Breast epithelium (tissue), 4 donors: ENCODE results near the gene MSL3. TPM values are rescaled to one million over a fixed set of nuclear protein-coding genes. Genes with fewer than 3 reads are reported as not detected.

Experiments used
- DNase-seq, 2 donors: peaks; one replicate each; pipeline ENCODE4 v3.0.0-alpha.2; 2019; ENCODE audit warnings: low spot score in 2 of 2
- H3K27ac ChIP-seq, 2 donors: fragments of 200-600 bp; sonication (generic) in 1 of 2; one replicate each; pipeline ENCODE4 v1.5.1; 2016 to 2019; ENCODE audit warnings: mild to moderate bottlenecking in 1 of 2
- H3K27me3 ChIP-seq, 2 donors: fragments of 200-600 bp; sonication (generic) in 1 of 2; one replicate each; pipeline versions ENCODE4 v1.5.1 to v1.6.0; 2017 to 2019; ENCODE audit warnings: control low read depth in 1 of 2, mild to moderate bottlenecking in 1 of 2
- H3K36me3 ChIP-seq: fragments of 200-600 bp; one replicate; pipeline ENCODE4 v1.5.1; 2019
- H3K4me1 ChIP-seq, 2 donors: fragments of 200-600 bp; sonication (generic); one replicate each; pipeline ENCODE4 v1.5.1; 2016 to 2019; ENCODE audit warnings: control low read depth in 1 of 2
- H3K4me3 ChIP-seq, 3 donors: fragments of 200-600 bp; sonication (generic); 1 replicate in 2 of 3; 2 replicates in 1 of 3; pipeline ENCODE4 v1.5.1; 2016 to 2019; ENCODE audit warnings: mild to moderate bottlenecking in 3 of 3, moderate library complexity in 2 of 3
- H3K9me3 ChIP-seq, 2 donors: fragments of 200-600 bp; sonication (generic) in 1 of 2; one replicate each; pipeline ENCODE4 v1.5.1; 2016 to 2019; ENCODE audit warnings: control low read depth in 1 of 2
- POLR2A ChIP-seq: fragments of 450-650 bp; IDR thresholded peaks from one replicate; pipeline ENCODE4 v1.6.1; 2016; ENCODE audit warnings: antibody characterized with exemption, mild to moderate bottlenecking, moderate library complexity
- POLR2AphosphoS5 ChIP-seq, 3 donors: sonication (generic); formaldehyde crosslinking; IDR thresholded peaks; one replicate each; pipeline ENCODE4 v1.6.1; 2017; ENCODE audit warnings: antibody characterized with exemption in 3 of 3
- intact Hi-C: fragments of 100-400 bp; cut with DNase I; formaldehyde crosslinking; loops from one replicate; pipeline ENCODE4 v1.15.1; 2023; ENCODE audit warnings: low total_unique reads
- total RNA-seq, 3 donors: library from RNA; depleted of rRNA; stranded (reverse); fragments of >200 nt; gene quantifications; one replicate each; pipeline ENCODE4 v1.1.0, GENCODE V29; 2016
- TF ChIP-seq, protein P1 (sequence below), 3 donors: fragments of 450-650 bp; IDR thresholded peaks; one replicate each; pipeline ENCODE4 v1.5.1; 2016 to 2017; ENCODE audit warnings: antibody characterized with exemption in 3 of 3, mild to moderate bottlenecking in 3 of 3, moderate library complexity in 3 of 3

MSL3 gene
- total RNA-seq, 3 donors from 2014 or later, result 20.0 to 26.3 (median 24.3) TPM

GRCh38 chrX:11781133-11781532, 23.1 kb downstream of the MSL3 start:
- Histone ChIP-seq H3K27me3 (peaks cover 0 to 17% of the 10 kb centered on the region in 2 donors), H3K4me1 (no peaks in the 10 kb centered on the region), H3K36me3 (no peaks in the 10 kb centered on the region), H3K4me3 (no peak overlapping the region), H3K9me3 (no peaks in the 10 kb centered on the region), H3K27ac (no peak overlapping the region)
- TF ChIP-seq POLR2A, result no peak
- TF ChIP-seq, protein P1, sequence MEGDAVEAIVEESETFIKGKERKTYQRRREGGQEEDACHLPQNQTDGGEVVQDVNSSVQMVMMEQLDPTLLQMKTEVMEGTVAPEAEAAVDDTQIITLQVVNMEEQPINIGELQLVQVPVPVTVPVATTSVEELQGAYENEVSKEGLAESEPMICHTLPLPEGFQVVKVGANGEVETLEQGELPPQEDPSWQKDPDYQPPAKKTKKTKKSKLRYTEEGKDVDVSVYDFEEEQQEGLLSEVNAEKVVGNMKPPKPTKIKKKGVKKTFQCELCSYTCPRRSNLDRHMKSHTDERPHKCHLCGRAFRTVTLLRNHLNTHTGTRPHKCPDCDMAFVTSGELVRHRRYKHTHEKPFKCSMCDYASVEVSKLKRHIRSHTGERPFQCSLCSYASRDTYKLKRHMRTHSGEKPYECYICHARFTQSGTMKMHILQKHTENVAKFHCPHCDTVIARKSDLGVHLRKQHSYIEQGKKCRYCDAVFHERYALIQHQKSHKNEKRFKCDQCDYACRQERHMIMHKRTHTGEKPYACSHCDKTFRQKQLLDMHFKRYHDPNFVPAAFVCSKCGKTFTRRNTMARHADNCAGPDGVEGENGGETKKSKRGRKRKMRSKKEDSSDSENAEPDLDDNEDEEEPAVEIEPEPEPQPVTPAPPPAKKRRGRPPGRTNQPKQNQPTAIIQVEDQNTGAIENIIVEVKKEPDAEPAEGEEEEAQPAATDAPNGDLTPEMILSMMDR (IDR thresholded peaks at IDR 0.05), result no peak
- no peak for TF ChIP-seq POLR2AphosphoS5 (IDR thresholded peaks at IDR 0.05)
- intact Hi-C loops, result no loop called here
- DNase-seq, result no peak

- Histone ChIP-seq H3K36me3 (no peaks in the 10 kb centered on the region), H3K27ac (no peak overlapping the region), H3K4me1 (no peaks in the 10 kb centered on the region), H3K9me3 (no peaks in the 10 kb centered on the region), H3K4me3 (no peak overlapping the region), H3K27me3 (peaks cover 0 to 17% of the 10 kb centered on the region in 2 donors)
- no peak for TF ChIP-seq POLR2AphosphoS5 (IDR thresholded peaks at IDR 0.05)
- TF ChIP-seq, protein P1 (IDR thresholded peaks at IDR 0.05), result no peak
- intact Hi-C loops, result no loop called here
- no peak for DNase-seq
Observed at GRCh38 chrX:11781734-11782370, 23.8 kb downstream of the MSL3 start.

DNA sequence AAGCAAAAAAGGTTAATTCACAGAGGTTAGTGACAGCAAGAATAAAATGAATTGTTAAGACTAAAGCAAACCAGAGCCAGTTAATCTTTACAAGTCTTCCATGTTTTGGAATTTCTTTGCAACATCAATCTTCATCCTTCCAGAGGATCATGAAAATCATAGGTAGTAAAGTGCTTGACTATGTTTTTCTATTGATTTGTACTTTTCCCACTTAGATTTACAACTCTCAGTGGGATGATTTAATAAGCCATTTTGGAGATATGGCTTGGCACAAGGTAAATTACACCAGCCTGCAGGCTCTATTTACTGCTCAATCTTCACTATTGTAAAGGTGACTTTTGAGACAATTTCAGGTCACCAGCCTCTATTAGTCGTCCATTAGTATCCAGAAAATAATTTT, 26.5 kb downstream of the MSL3 start:
- H3K36me3 ChIP-seq, result no peaks in the 10 kb centered on the region
- H3K9me3 ChIP-seq, result no peaks in the 10 kb centered on the region
- no peaks in the 10 kb centered on the region for H3K4me1 ChIP-seq
- H3K27me3 ChIP-seq, result peaks cover 0 to 18% of the 10 kb centered on the region in 2 donors
- no peak for DNase-seq
- H3K27ac ChIP-seq, result no peak overlapping the region
- no peak overlapping the region for H3K4me3 ChIP-seq
- TF ChIP-seq, protein P1 (IDR thresholded peaks at IDR 0.05), result no peak
- no peak for TF ChIP-seq POLR2AphosphoS5 (IDR thresholded peaks at IDR 0.05)
- no peak for TF ChIP-seq POLR2A
- intact Hi-C loops, result no loop called here

- H3K27me3 ChIP-seq, result peaks cover 0 to 15% of the 10 kb centered on the region in 2 donors
- intact Hi-C loops, result no loop called here
- H3K9me3 ChIP-seq, result no peaks in the 10 kb centered on the region
- TF ChIP-seq POLR2AphosphoS5 (IDR thresholded peaks at IDR 0.05) (no peak), POLR2A (no peak)
- TF ChIP-seq, protein P1 (IDR thresholded peaks at IDR 0.05), result no peak
- H3K27ac ChIP-seq, result no peak overlapping the region
- H3K4me3 ChIP-seq, result peak overlapping the region in 1 of 3 donors; percentile 3
- no peaks in the 10 kb centered on the region for H3K4me1 ChIP-seq
- no peak for DNase-seq
- H3K36me3 ChIP-seq, result no peaks in the 10 kb centered on the region
Observed at GRCh38 chrX:11786862-11787261, 28.8 kb downstream of the MSL3 start.

DNA sequence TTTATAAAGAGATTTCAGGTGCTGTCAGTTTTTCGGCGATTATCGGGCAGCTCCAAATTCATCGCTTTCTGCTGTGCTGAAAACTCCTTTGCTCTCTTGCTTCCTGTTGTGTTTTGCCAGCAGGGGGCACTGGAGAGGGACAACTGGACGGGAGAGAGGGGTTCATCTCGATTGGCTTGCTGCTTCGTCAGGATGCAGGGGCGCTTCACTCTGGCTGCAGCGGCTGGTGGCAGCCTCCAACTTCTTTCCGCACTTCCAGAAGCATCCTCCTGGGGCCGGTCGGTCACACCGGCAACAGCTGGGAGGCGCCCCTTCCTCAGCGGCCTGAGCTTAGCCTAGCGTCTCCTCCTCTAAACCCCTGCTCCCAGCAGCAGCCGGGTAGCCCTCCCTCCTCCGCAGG, 29.5 kb downstream of the MSL3 start:
- Histone ChIP-seq H3K4me3 (peak overlapping the region in 1 of 3 donors; percentile 3), H3K4me1 (no peaks in the 10 kb centered on the region), H3K27me3 (peaks cover 0 to 15% of the 10 kb centered on the region in 2 donors), H3K9me3 (no peaks in the 10 kb centered on the region), H3K27ac (no peak overlapping the region), H3K36me3 (no peaks in the 10 kb centered on the region)
- TF ChIP-seq POLR2AphosphoS5 (IDR thresholded peaks at IDR 0.05) (no peak), POLR2A (no peak)
- TF ChIP-seq, protein P1 (IDR thresholded peaks at IDR 0.05), result no peak
- DNase-seq, result no peak
- intact Hi-C loops, result no loop called here
